Ovary (tissue), 9 donors: ENCODE measurements around the gene COL9A3. TPM values are rescaled to one million over a fixed set of nuclear protein-coding genes. Genes with fewer than 3 reads are reported as not detected.

ENCODE experiments used
- DNase-seq, 5 donors: peaks; one replicate each; pipeline ENCODE4 v3.0.0-alpha.2; 2019 to 2020
- H3K27ac ChIP-seq, 2 donors: fragments of 200-600 bp; one replicate each; pipeline versions ENCODE4 v1.5.1 to v1.8.0; 2019 to 2022
- H3K27me3 ChIP-seq: fragments of 200-600 bp; one replicate; pipeline ENCODE4 v1.8.0; 2022
- H3K36me3 ChIP-seq: fragments of 200-600 bp; sonication (generic); one replicate; pipeline ENCODE4 v1.5.1; 2019
- H3K4me1 ChIP-seq: one replicate; pipeline ENCODE4 v1.8.1; 2013; ENCODE audit warnings: mild to moderate bottlenecking, moderate library complexity; ENCODE audit not compliant: insufficient read depth
- H3K4me3 ChIP-seq: fragments of 200-600 bp; sonication (generic); one replicate; pipeline ENCODE4 v1.5.1; 2017
- H3K9me3 ChIP-seq, 2 donors: fragments of 200-600 bp in 1 of 2; sonication (generic) in 1 of 2; one replicate each; pipeline versions ENCODE4 v1.5.1 to v1.8.1; 2013 to 2019; ENCODE audit warnings: mild to moderate bottlenecking in 1 of 2, moderate library complexity in 1 of 2
- CTCF ChIP-seq, 3 donors: fragments of 450-650 bp in 2 of 3; fragments of 200-600 bp in 1 of 3; IDR thresholded peaks; one replicate each; pipeline versions ENCODE4 v1.5.1 to v1.8.0; 2016 to 2022; ENCODE audit warnings: antibody characterized with exemption in 3 of 3, mild to moderate bottlenecking in 1 of 3
- EP300 ChIP-seq: sonication (generic); formaldehyde crosslinking; IDR thresholded peaks from one replicate; pipeline ENCODE4 v1.6.1; 2017; ENCODE audit warnings: antibody characterized with exemption
- POLR2A ChIP-seq: fragments of 450-650 bp; IDR thresholded peaks from one replicate; pipeline ENCODE4 v1.6.1; 2017; ENCODE audit warnings: antibody characterized with exemption, mild to moderate bottlenecking, moderate library complexity
- WGBS, 3 donors: extraction: QIAGEN DNeasy Blood & Tissue Kit in 1 of 3; methylation state at CpG; one replicate each; pipeline versions ENCODE4 v1.1.5 to v1.1.7; 2013 to 2017; 5-methylcytosine and 5-hydroxymethylcytosine counted together
- intact Hi-C, 4 donors: fragments of 100-400 bp; cut with DNase I; formaldehyde crosslinking; loops; one replicate each; pipeline versions ENCODE4 v1.11.0 to v1.15.1; 2022 to 2023
- polyA plus RNA-seq, 2 donors: library from polyadenylated mRNA; stranded (reverse); fragments of 200-250 nt in 1 of 2; fragments of 350-450 nt in 1 of 2; fragmentation: Illumina TruSeq in 1 of 2; extraction: RNeasy Lipid Tissue Mini Kit (QIAGEN cat#74804) in 1 of 2; gene quantifications; one replicate each; pipeline ENCODE4 v1.2.3, GENCODE V29; 2013 to 2014
- total RNA-seq, 7 donors: library from RNA; depleted of rRNA in 2 of 7; stranded (reverse); fragments of >200 nt in 2 of 7; fragmentation: NEBNext Ultra II Directional in 3 of 7; extraction: Animal tissue kit (Norgen Biotek cat#: 25700) in 3 of 7; gene quantifications; one replicate each; pipeline versions ENCODE4 v1.1.0 to v1.2.4, GENCODE V29; 2016 to 2023
- donor health status: DM: no; HTN: no; CAD: no; lungs with moderate emphysema.
- donor health status: DM: no; HTN: no; CAD: no.
- donor health status: Bipolar disorder and iron deficiency.
- donor health status: DM: yes; HTN: yes; CAD: no.
- donor health status: DM: no; HTN: no; CAD: no.
- donor health status: DM: yes; HTN: yes; CAD: no.

COL9A3 gene
- total and polyA plus RNA-seq, 9 donors: 0.65 to 3.0 (median 1.6) TPM; not detected in 1

GRCh38 chr20:62829231-62830230, 12.7 kb downstream of the COL9A3 start:
- Histone ChIP-seq H3K4me1 (peaks cover 9% of the 10 kb centered on the region), H3K4me3 (no peak overlapping the region), H3K27ac (no peak overlapping the region), H3K9me3 (no peaks in the 10 kb centered on the region), H3K27me3 (no peaks in the 10 kb centered on the region), H3K36me3 (no peaks in the 10 kb centered on the region)
- intact Hi-C loops: no loop called here
- 93 to 96% (median 94%) methylated on average over 31 to 32 of the region's 32 CpGs for WGBS, 3 donors
- DNase-seq: no peak
- TF ChIP-seq POLR2A (no peak), CTCF (IDR thresholded peaks at IDR 0.05) (no peak), EP300 (no peak)

GRCh38 chr20:62830251-62830650, 13.4 kb downstream of the COL9A3 start:
- WGBS, 3 donors: 94 to 95% (median 94%) methylated on average over 14 of the region's 14 CpGs
- Histone ChIP-seq H3K27me3 (no peaks in the 10 kb centered on the region), H3K27ac (no peak overlapping the region), H3K9me3 (no peaks in the 10 kb centered on the region), H3K4me1 (peaks cover 7% of the 10 kb centered on the region), H3K36me3 (no peaks in the 10 kb centered on the region), H3K4me3 (no peak overlapping the region)
- intact Hi-C loops: no loop called here
- DNase-seq: no peak
- TF ChIP-seq POLR2A: no peak

GRCh38 chr20:62830821-62831220, 14.0 kb downstream of the COL9A3 start:
- Histone ChIP-seq H3K9me3 (no peaks in the 10 kb centered on the region), H3K4me3 (no peak overlapping the region), H3K27me3 (no peaks in the 10 kb centered on the region), H3K4me1 (peaks cover 7% of the 10 kb centered on the region), H3K27ac (no peak overlapping the region), H3K36me3 (no peaks in the 10 kb centered on the region)
- WGBS, 3 donors: 90 to 95% (median 90%) methylated on average over 18 to 22 of the region's 22 CpGs
- intact Hi-C loops: no loop called here
- TF ChIP-seq EP300 (no peak), CTCF (IDR thresholded peaks at IDR 0.05) (no peak), POLR2A (no peak)
- DNase-seq: peak in 1 of 5 donors; percentile 22

- no peaks in the 10 kb centered on the region for H3K36me3 ChIP-seq
- TF ChIP-seq POLR2A (no peak), CTCF (IDR thresholded peaks at IDR 0.05) (no peak)
- peaks cover 7% of the 10 kb centered on the region for H3K4me1 ChIP-seq
- intact Hi-C loops: no loop called here
- H3K9me3 ChIP-seq: no peaks in the 10 kb centered on the region
- H3K4me3 ChIP-seq: no peak overlapping the region
- no peak overlapping the region for H3K27ac ChIP-seq
- H3K27me3 ChIP-seq: no peaks in the 10 kb centered on the region
- DNase-seq: peak in 1 of 5 donors; percentile 26
- 78 to 87% (median 85%) methylated on average over 10 of the region's 10 CpGs for WGBS, 3 donors
These were observed 14.5 kb downstream of the COL9A3 start for GRCh38 chr20:62831361-62831788.

- Histone ChIP-seq H3K9me3 (no peaks in the 10 kb centered on the region), H3K4me1 (peaks cover 7% of the 10 kb centered on the region), H3K4me3 (no peak overlapping the region), H3K27ac (no peak overlapping the region), H3K36me3 (no peaks in the 10 kb centered on the region), H3K27me3 (no peaks in the 10 kb centered on the region)
- no peak for TF ChIP-seq POLR2A
- TF ChIP-seq EP300: no peak
- TF ChIP-seq CTCF (IDR thresholded peaks at IDR 0.05): no peak
- intact Hi-C loops: no loop called here
- 25 to 45% (median 36%) methylated on average over 10 of the region's 10 CpGs for WGBS, 3 donors
- DNase-seq: no peak
These were observed 15.0 kb downstream of the COL9A3 start for GRCh38 chr20:62831854-62832211.
